Gastroesophageal sphincter (tissue), 3 donors: Measurements from ENCODE around the gene TRIM32.

Experiments
- CTCF ChIP-seq, 4 experiments: fragments of 200-600 bp in 2 of 4; fragments of 450-650 bp in 2 of 4; sonication (generic) in 1 of 4; IDR thresholded peaks; one replicate each; pipeline ENCODE4 v1.5.1; 2017 to 2019; ENCODE audit warnings: antibody characterized with exemption in 4 of 4, mild to moderate bottlenecking in 2 of 4, moderate library complexity in 2 of 4
- EP300 ChIP-seq: sonication (generic); formaldehyde crosslinking; IDR thresholded peaks from one replicate; pipeline ENCODE4 v1.6.1; 2017; ENCODE audit warnings: antibody characterized with exemption, mild to moderate bottlenecking
- POLR2AphosphoS5 ChIP-seq: sonication (generic); formaldehyde crosslinking; IDR thresholded peaks from one replicate; pipeline ENCODE4 v1.6.1; 2017; ENCODE audit warnings: antibody characterized with exemption

- TF ChIP-seq CTCF (IDR thresholded peaks at IDR 0.05) (no peak), POLR2AphosphoS5 (no peak), EP300 (no peak)
Measured at GRCh38 chr9:116687754-116688135, 640 bp downstream of the TRIM32 start.
